Measurements from ENCODE around the gene ELL.

ELL gene

DNA sequence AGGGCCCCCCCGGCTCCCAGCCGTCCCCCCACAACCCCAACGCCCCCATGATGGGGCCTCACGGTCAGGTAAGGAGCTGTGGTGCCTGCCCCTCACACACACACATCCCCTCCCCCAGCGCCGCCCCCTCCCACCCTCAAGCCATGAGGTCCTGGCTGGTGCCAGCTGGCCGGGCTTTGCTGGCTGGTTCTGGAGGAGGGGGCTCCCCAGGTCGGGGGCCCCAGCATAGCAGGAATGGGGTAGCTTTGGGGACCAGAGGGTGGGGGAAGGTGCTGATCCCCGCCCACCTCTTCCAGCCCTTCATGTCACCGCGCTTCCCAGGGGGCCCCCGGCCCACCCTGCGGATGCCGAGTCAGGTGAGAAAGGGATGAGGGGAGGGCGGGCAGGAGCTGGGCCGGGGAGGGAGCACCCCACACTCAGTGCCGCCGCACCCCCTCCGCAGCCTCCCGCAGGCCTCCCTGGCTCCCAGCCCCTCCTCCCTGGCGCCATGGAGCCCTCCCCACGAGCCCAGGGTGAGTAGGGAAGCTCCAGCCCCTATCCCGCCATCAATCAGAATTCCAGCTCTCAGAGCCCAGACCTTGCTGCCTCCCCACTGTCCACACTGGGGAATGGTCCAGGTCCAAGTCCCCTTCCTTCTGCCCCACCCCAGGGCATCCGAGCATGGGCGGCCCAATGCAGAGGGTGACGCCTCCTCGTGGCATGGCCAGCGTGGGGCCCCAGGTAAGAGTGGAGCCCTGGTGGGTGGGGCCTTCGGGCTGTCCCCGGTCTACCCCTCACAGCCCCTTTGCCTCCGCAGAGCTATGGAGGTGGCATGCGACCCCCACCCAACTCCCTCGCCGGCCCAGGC, 90.3 kb downstream of the ELL start:
- no peak for DNase-seq

DNA sequence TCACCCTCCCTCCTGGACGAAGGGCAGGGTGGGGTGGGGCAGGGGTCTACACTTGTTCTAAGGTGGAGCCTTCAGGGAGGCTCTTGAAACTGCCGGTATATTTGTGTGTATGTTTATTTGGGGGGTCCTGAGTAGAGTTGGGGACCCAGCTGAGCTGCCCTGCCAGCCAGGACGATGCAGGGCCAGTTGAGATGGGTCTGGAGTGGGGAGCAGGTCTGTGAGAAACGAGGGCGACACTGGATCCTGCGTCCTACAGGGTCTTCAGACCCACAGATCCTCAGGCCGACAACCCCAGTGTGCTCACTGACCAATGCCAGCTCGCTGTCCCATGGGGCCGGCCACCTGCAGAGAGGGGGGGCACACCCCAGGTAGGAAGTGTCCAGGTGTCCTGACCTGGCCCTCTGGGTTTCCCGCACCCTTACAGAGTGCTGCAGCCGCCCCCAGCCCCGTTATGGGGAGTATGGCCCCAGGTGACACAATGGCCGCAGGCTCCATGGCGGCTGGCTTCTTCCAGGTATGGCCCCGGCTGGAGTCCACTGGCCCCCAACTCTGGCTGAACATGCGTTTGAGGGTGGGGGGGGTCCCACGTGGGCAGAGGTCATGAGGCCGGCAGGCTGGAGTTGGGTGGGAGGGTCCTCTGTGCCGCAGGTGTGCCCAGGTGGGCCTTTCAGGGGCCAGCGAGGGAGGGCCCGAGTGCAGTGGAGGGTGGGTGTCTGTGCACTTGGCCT, 91.3 kb downstream of the ELL start:
- no peak for DNase-seq

DNA sequence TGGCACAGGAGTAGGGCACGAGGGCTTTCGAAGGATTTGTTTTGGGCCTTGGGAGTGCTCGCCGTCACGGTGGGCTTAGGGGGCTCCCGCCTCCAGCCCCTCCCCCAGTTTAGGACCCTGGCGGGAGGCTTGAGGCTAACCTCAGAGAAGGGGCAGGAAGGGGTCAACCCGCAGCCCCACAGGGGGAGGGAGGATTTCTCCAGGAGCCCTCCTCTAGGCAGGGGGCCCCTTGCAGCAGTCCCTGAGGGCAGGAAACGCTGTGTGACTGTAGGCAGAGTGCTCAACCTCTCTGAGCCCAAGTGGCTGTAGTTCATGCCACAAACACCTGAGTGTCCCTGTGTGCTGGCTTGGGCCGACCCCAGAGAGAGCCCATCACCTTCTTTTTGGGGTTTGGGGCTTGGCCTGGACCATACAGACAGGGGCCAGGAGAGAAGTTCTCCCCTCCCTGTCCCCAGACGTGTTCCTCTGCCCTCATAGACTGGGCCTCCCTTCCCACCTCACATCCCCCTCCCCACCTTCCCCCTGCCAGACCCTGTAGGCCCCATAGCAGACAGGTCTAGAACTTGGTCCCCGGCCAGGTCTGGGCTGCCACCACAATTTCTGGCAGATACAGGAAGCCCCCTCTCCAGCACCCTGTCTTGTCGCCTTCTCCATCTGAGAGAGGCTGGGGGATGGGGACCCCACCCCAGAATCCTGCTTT, 92.0 kb downstream of the ELL start:
- DNase-seq = no peak

DNA sequence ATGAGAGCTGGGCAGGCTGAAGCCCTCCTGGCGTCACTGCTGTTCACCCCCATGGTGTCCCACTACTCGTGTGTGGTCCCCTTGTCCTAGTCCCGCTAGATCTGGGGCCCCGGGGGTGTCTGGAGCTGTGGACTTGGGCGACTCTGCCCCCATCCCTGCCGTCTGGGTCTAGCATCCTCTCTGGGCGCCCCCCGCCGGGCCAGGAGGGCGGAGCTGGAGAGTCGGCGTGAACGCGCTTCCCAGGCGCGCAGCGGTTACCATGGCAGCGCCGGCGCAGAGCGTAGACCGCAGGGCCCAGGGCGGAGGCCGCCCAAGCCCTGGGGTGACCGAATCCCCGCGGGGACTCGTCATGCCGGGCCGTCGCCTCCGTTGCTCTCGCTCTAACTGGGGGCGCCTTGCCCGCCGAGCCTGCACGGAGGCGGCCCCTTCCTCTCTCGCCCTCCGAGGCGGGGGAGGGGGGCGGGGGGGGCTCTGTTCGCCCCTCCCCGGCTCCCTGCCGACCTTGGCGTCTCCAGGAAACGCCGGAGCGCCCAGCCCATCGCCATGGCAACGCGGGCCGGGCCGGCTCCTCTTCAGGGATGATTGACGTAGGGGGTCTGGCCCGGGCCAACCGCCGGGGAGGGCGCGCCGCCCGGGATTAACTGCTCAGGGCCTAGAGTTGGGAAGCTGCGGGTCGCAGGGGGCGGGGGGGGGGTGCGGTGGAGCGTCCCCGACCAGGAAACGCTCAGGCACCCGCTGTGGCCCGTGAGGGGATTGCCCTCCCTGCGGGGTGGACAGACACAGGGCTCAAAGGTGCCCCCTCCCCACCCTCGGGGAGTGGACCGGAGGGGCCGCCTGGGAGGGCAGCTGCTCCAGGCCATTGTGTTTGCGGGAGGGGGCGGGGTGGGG, 92.8 kb downstream of the ELL start:
- peak; percentile 45 for DNase-seq

DNA sequence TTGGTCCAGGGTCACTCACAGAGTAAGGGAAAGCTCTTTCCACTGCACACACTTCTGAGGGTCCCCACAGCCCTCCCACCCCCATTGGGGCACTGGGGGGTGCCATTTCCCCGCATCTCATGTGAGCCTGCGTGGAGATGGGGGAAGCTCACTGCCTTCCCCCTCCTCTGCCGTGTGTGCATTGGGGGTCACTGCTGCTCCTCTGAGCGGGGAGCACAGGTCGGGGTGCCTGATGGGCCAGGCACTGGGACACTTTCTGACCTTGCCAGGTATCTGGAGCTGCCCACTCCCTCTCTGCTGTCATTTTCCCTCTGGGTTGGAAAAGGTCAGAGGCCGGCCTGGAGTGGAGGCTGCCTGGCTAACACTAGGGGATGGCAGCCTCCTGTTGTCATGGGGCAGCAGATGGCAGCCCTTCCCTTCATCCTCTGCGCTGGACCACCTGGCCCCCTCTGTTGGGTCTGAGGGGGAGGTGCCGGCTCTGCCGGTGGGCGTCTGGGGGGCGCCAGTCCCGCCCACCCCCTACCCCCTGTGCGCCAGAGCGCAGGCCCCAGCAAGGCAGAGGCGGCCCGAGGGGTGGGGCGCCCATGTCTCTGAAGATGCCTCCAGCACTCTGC, 93.6 kb downstream of the ELL start:
- DNase-seq = no peak

DNA sequence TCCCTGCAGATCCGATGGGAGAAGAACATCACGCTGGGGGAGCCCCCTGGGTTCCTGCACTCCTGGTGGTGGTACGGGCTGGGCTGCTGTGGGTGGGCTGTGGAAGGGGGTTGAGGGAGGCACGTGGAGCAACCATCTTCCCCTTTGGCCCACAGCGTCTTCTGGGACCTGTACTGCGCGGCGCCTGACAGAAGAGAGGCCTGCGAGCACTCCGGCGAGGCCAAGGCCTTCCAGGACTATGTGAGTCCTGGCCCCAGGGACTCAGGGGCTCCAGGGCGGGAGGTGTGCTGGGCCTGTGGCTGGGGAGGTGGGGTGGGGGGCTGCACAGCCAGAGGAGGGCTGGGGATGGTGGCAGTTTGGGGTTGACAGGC, 94.1 kb downstream of the ELL start:
- no peak for DNase-seq

DNA sequence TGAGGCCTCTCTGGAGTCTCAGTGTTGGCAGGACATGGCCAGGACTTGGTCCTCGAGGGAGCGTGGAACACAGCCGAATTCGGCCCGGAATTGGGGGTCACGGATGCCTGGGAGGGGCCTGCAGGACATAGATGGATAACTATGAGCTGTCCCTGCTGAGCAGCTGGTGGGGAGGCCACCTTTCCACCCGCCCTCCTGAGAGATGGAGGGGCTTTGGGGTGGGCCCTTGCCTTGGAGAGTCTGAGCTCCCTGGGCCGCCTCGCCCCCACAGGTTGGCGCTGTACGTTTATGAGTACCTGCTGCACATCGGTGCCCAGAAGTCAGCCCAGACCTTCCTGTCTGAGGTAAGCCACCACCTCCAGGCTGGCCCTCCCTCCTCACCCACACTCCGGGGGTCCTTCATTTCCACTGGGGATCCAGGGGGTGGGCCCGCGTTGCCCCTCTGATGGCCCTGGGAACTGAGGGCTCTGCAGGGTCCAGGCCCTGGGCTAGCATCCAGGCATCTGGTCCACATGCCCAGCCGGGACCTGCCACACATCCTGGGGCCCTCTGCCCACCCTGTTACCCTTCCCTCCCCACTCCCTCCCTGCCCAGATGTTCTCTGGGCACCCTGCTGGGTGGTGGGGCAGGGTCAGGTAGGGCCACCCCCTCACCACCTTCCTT, 94.7 kb downstream of the ELL start:
- DNase-seq = no peak

DNA sequence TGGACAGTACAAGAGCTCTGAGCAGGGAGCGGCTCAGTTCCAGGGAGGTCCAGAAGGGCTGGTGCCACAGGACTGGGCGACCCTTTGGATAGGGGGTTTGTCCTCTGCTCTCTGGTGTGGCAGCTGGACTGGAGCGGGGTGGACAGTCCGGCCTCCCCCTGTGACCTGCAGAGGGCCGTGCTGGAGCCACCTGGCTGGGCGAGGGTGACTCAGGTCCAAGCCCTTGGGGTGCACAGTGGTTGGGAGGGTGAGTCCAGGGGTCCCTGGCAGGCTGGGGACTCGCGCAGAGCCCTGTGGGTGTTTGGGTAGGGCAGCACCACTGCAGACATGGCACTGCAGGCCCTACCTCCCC, 95.5 kb downstream of the ELL start:
- DNase-seq = no peak

DNA sequence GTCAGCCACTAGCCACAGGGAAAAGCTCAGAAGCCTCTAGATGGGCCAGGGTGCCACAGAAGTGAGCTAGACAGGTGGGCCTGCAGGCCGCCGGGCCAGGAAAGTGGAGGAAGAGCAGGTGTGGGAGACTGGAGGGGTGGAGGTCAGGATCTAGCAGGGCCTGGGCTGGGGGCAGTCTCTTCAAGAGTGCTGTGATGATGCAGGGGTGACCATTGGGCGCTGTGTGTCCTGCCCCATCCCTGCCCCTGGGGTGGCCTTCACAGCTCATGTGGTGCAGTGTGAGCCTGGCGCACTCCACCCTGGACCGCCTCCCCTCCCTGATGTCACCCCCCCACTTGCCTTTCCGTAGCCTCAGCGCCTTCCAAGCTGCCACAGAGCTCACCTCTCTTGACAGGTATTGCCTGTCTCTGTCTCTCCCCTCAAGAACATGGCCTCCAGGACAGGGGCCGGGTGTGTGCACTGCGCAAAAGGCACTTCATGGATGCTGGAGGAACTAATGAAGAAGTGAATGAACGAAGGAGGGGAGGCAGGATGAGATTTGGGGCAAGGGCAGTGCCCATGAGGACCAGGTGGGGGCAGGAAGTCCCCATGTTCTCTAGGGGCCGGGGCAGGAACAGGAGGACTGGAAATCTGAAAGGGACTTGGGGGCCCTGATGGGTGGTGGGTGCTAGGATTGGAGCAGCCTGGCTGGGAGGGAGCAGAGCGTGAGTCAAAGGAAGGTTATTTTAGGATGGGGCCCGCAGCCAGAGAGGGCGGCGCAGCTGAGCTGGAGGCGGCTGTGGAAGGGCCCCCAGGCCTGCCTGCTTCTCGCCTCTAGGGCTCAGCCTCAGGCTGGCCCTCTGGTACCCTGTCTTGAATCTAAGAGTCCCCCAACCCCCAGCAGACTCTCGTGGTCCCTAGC, 96.1 kb downstream of the ELL start:
- no peak for DNase-seq

DNA sequence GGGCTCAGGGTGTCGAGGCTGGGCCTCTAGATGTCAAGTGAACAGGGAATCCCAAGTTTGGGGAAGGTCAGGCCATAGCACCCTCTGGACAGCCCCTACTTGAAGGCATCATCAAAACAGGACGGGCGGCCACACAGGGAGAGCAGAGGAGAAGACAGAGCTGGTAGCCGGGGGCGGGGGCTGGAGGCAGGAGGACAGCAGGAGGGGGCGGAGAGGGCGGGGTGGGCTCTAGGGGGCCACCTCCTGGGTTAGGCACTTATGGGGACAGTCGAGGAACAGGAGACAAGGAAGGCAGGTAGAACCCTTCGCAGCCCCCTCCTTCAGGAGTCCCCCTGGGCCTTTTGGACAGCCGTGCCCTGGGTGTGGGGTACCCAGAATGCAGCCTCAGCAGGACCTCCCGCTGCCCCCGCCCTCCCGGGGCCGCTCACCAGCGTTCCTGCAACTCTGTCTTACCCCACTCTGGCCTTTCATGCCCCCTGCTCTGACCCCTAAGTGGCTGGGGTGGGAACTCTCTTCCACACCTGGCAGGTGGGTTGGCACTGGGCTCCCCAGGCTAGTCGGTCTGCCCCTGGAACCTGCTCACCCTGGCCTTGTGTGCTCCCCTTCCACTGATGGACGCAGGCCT, 96.9 kb downstream of the ELL start:
- DNase-seq = no peak

DNA sequence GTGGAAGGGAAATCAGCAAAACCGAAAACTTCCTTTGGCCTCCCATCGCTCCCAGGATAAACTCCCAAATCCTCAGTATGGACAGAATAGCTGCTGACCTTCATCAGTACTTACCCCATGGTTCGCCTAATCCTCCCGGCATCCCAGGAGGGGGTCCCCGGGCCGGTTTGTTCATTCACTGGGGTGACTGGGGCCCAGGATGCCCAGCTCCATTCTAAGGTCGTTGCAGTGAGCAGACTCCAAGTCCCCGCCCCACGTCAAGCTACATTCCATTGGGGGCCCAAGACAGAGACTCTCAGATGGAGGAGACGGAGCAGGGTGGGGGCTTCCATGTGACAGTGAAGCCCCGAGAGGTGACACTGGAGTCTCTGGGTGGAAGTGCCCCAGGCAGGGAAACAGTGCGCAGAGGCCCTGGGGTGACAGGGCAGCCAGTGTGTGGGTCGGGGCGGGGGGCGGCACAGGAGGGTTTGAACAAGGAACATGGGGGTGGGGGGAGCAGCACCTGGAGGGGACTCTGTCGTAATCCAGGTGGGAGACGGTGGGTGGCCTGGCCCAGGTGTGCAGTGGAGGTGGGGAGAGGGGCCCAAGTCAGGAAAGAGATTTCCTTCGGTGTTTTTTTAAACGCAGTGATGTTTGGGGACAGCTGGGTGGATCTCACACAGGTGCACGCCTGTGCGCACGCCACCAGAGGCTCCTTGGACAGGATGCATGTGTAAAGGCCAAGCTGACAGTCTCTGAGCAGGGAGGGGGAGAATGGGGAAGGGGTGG, 97.6 kb downstream of the ELL start:
- DNase-seq = no peak

DNA sequence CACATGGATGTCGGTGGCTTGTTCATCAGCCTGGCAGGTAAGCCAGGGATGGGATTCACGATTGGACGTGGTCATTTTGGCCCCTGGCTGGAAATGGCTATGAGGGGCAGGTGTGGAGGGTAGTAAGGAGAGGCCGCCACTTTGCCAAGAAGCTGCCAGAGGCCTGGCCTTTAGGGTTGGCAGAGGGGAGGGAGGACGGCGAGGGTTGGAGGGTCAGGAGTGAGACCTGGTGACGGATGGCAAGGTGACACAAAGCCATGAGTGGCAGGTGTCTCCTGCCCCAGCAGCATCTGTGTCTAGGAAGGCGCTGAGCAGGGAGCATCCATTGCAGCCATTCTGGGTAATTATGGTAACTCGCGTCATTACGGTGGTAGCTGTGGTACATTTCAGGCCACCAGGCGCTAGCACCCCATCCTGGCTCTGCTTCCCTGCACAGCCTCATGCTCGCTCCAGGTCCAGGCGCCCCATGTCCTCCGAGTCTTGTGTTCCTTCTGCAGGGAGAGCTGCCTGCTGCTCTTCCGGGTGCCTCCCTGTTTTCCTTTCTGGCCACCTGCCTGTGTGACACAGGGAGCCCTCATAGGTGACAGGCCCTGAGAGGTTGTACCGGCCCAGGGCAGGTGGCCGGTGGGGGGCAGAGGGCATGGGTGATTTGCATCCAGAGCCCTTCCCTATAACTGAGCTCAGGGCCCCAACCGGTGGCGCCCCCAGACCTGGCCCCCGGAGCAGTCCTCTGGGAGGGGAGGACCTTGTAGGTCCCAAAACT, 98.4 kb downstream of the ELL start:
- no peak for DNase-seq

DNA sequence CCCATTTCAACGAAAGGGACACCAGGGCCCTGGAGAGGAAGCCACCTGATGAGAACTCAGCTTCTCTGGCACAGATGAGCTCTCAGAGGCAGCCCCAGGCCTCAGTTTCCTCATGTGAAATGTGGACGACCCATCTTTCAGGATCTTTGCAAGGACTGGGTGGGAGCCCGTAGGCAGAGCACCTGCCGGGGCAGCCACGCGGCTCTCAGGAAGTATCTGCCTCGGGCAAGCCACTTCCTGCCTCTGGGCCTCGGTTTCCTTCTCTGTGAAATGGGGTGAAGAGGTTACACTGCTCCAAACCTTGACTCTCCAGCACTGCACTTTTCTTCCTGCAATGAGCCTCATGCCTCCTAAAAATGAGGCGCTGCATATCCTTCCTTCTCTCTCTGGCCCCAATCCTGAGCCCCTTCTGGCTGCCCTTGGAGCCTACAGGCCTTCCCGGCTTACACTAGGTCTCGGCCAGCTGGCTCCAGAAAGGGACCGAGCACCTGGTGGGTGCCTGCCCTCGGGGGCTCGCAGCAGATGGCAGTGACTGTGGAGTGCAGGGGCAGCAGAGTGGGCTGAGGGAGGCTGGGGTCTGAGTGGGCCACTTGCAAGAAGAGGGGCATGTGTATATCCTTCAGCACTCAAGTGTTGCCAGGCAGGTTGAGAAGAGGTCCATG, 99.2 kb downstream of the ELL start:
- no peak for DNase-seq

DNA sequence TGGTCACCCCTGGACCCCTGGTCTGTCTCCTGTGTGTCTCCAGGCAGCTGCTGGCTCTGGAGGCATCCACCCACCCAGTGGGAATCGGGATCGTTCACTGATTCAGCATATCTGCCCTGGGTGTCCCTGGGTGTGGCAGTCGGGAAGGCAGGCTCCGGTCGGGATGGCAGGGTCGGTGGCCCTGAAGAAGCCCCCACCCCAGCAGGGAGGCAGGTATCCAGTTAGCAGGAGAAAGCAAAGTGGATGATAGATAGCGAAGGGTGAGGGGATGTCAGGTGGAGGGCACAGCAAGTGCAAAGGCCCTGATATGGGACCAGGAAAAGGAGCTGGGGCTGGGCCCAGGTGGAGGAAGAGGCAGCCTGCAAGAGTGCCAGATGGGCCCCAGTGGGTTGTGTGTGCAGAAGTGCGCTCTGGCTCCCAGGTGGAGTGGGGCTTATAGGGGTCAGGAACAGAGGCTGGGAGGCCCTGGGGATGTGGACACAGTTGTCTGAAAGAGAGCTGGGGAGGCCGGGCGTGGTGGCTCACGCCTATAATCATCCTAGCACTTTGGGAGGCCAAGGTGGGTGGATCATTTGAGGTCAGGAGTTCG, 100.4 kb downstream of the ELL start:
- DNase-seq = no peak

DNA sequence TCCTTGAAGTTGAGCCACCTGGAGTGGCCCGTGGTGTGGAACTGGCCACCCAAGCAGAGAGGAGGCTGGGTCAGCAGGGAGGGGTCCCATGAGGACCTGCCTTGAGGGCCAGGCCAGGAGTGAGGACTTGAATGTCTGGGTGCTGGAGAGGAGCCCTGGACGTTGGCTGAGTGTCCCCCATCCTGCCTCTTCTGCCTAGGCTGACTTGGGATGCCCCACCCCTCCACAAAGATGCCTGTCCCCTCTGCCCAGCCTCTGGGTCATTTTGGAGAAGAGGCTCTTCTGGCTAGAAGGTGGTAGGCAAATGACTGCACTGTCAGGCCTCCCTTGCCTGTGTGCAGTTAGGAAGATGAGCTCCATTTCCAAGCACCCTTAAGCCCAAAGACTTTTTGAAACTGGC, 100.9 kb downstream of the ELL start:
- DNase-seq = no peak

DNA sequence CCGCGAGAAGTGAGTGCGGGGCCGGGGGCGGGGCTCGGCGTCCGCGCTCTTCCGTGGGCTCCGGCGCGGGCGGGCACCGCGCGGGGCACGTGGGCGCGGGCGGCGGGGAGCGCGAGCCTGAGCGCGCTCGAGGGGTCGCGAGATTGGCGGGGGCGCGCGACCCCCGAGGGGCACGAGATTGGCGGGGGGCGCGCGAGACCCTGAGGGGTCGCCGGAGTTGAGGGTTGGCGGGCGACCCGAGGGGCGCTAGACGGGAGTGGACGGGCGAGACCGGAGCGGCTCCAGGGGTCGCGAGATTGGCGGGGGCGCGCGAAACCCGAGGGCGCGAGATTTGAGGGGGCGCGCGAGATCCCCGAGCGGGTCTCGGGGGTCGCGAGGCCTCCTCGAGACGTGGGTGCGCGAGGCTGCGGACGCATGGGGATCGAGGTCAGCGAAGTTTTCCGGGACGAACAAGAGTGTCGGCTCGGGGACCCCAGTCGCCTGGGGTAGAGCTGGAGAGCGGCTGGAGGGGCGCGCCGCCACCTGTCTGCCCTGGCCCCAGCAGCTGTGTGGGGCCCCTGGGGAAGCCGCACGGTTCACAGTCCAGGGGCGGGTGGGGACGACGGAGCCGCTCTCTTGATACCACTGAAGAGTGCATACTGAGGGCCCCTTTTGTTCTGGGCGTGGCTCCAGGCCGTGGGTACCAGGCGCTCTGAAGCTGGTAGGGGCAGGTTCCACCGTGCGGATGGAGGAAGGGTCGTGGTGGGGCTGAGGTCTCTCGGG, 102.0 kb downstream of the ELL start:
- DNase-seq = no peak

DNA sequence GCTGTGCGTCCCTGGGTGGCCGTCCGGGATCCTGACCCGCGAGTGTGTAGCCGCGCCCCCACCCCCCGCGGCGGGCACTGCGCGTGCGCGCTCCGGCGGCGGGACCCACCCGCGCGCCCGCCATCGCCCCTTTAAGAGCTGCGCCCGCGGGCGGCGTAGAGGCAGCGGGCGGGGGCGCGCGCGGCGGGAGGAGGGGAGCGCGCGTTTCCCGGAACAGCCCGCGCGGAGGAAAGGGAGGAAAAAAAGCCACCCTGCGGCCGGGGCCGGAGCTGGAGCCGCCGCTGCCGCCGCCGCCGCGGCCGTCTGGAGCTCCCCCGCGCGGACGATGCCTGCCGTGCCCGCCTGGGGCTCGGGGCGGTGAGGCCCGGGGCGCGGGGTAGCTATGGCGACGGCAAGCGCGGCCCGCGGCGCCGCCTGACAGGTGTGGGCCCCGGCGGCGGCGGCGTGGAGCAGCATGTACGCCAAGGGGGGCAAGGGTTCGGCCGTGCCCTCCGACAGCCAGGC, 102.6 kb downstream of the ELL start, which contains the start of gene SSBP4:
TSS of gene SSBP4 (plus strand) at position 204 of the 504 bp plus-strand sequence. CDS start at position 455, 251 bp downstream.
- DNase-seq = no peak

Data from DMS 273 treated with DMSO at 0.1 percent for 48 hours (cell line).